ENCODE results near the gene NABP1.

DNA sequence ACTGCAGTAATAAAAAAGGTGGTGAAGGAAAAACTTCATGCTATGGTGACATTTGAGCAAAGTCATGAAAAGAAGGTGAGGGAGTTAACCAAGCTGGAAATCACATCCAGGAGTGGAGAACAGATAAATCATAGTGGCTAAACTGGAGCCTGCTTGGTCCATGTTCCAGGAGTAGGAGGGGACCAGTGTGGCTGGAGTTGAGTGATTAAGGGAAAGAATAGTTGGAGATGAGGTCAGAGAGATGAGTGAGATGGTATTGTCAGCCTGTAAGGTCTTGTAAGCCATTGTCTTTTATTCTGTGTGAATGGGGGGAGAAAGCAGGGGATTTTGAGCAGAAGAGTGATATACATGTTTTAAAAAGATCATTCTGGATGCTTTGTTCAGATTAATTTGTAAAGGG is 52.3 kb downstream of the NABP1 start:
- no peak for TF ChIP-seq POLR2A (IDR thresholded peaks at IDR 0.05)
- no peak for TF ChIP-seq CTCF (IDR thresholded peaks at IDR 0.05)
- no peak for TF ChIP-seq EP300 (IDR thresholded peaks at IDR 0.05)

All from tibial nerve (tissue), 4 donors.